ENCODE measurements around the gene SUSD3.

DNA sequence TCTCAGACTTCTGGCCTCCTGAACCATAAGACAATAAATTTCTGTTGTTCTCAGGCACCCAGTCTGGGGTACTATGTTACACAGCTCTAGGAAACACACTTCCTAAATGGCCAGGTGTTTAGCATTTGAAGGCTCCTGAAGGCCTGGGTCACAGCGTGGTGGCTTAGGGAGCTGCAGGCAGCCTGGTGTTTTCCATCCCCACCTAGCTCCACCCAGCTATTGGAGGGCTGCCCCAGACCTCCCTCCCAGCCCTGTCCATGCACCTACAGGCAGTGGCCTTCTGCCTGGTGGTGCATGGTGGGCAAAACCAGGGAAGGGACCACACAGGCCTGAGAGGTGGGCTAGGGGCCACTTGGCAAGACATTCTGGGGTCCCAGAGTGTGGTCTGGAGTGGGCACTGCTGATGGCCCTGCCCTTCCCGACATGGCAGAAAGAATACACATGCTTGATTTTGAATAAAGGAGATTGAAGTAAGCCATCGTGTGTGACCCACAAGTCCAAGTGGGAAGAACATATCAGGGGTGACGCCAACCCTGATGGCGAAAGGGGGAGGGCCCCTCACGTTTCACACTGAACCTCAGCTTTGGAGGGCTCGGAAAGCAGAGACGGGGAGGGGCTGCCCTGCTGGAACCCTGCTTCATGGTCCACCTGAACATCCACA is 1.3 kb upstream of the SUSD3 start:
- TF ChIP-seq EZH2 (IDR thresholded peaks at IDR 0.05), result no peak
- TF ChIP-seq POLR2AphosphoS5 (IDR thresholded peaks at IDR 0.05; ENCODE audit: borderline replicate concordance, low read depth, low read length), result no peak
- no peak for TF ChIP-seq FOXP2 (optimal IDR thresholded peaks at IDR 0.05; ENCODE audit: control extremely low read depth, extremely low read length, insufficient read depth)
